Vagina (tissue), 2 donors: ENCODE results near the gene RAB44.

ENCODE experiments used
- POLR2AphosphoS5 ChIP-seq, 2 donors: sonication (generic); formaldehyde crosslinking; IDR thresholded peaks; one replicate each; pipeline ENCODE4 v1.9.0; 2017; ENCODE audit warnings: antibody characterized with exemption in 2 of 2, mild to moderate bottlenecking in 2 of 2, low read depth in 1 of 2; ENCODE audit not compliant: insufficient read depth in 1 of 2
- TF ChIP-seq, protein P1 (sequence below), 3 experiments: fragments of 450-650 bp in 2 of 3; fragments of 200-600 bp in 1 of 3; sonication (generic) in 1 of 3; IDR thresholded peaks; one replicate each; pipeline ENCODE4 v1.5.1; 2017 to 2019; ENCODE audit warnings: antibody characterized with exemption in 3 of 3, mild to moderate bottlenecking in 2 of 3, moderate library complexity in 2 of 3

DNA sequence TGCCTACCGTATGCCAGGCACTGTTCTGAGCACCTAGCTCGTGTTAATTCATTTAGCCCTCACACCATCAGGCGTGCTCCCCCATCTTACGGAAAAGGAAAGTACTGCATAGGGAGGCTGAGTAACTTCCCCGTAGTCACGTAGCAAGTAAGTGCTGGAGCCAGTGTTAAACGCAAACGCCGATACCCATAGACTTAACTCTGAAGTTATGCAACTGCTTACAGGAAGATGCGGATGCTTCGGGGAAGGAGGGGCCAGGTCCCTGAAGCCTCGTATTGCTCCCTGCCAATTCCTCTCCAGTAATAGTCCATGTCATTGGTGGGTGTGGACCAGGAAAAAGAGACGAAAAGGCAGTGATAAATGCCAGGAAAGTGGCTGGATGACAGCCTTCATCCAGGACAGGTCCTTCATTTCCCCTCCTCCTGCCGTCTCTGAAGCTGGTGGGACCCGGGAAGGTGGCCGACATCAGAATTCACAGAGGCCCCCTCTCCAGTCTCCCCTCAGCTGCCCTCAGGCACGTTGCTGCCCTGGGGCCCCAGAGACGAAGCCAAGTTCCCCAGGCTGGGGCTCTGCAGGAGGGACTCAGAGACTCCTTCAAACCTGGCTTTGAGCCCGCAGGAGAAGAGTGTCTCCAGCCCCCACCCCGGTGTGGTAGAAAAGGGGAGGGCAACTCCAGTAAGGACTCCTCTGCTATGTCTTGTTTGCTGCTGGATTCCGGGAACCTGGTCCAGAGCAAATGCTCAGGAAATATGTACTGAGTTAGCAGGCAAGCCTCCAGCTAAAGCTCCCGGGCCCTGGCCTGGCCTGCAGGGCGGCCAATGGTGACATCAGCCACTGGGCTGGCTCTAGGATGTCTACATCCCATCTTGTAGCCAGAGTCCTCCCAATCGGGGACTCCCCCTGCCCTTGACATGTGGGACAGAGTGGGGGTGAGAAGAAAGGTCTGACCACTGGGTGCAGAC, 37.8 kb downstream of the RAB44 start:
- TF ChIP-seq POLR2AphosphoS5 (IDR thresholded peaks at IDR 0.05; ENCODE audit: insufficient read depth in 1 of 2, low read depth in 1 of 2) = peak in 1 of 2 donors; percentile 83
- TF ChIP-seq, protein P1, sequence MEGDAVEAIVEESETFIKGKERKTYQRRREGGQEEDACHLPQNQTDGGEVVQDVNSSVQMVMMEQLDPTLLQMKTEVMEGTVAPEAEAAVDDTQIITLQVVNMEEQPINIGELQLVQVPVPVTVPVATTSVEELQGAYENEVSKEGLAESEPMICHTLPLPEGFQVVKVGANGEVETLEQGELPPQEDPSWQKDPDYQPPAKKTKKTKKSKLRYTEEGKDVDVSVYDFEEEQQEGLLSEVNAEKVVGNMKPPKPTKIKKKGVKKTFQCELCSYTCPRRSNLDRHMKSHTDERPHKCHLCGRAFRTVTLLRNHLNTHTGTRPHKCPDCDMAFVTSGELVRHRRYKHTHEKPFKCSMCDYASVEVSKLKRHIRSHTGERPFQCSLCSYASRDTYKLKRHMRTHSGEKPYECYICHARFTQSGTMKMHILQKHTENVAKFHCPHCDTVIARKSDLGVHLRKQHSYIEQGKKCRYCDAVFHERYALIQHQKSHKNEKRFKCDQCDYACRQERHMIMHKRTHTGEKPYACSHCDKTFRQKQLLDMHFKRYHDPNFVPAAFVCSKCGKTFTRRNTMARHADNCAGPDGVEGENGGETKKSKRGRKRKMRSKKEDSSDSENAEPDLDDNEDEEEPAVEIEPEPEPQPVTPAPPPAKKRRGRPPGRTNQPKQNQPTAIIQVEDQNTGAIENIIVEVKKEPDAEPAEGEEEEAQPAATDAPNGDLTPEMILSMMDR (IDR thresholded peaks at IDR 0.05) = peak in 1 of 3 experiments; percentile 36
